ENCODE results near the gene SRSF9. TPM values are rescaled to one million over a fixed set of nuclear protein-coding genes. Genes with fewer than 3 reads are reported as not detected.

The SRSF9 gene
- total and polyA plus RNA-seq, 2 of the 4 experiments (the other 2 are of a cell fraction), result 102 to 143 TPM

DNA sequence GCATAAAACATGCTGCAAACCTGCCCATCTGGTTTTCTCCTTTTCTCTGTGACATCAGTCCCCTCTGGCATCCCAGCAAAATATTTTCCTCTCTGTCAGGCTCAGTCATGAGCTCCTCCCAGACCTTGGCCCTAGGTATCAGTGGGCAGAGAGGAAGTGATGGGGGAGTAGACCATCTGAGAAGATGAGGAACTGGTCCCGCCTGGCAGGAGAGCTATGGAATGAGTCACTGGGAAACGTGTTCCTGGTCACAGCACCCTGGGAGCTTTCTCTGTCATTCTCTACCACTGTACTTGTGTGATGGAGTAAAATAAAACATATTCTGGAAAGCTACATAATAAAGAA is 5.0 kb upstream of the SRSF9 start:
- peak overlapping the region; percentile 51; the same call in 1 of the 2 replicates for H3K4me2 ChIP-seq (ENCODE audit: low read depth, low read length)
- H4K5ac ChIP-seq (ENCODE audit: low read depth, low read length), result peak overlapping the region; percentile 77; the same call in 1 of the 2 replicates
- H4K91ac ChIP-seq (ENCODE audit: insufficient read depth, low read depth, low read length), result peak overlapping the region; percentile 60; the same call in 1 of the 2 replicates
- no peaks in the 10 kb centered on the region for H3K36me3 ChIP-seq (ENCODE audit: control insufficient read depth, insufficient read depth, low read length)
- ATAC-seq (ENCODE audit: low read depth) (peak; percentile 32), DNase-seq (peak; percentile 80)
- H2BK5ac ChIP-seq (ENCODE audit: low read depth, low read length, poor library complexity, severe bottlenecking), result peak overlapping the region; percentile 90
- H2AK5ac ChIP-seq (ENCODE audit: low read depth, low read length), result 0 out of 2 replicates have a peak overlapping the region, but pooled peaks have one; percentile 6
- H2BK20ac ChIP-seq (ENCODE audit: low read depth, low read length), result peak overlapping the region; percentile 2; the same call in 1 of the 2 replicates
- peak overlapping the region; percentile 16; the same call in 1 of the 3 replicates for H2BK15ac ChIP-seq (ENCODE audit: low read depth, low read length)
- no TSS peak for BruUV-seq (replicated peaks)
- H4K20me1 ChIP-seq (ENCODE audit: insufficient read depth, low read length), result no peaks in the 10 kb centered on the region
- peak overlapping the region; percentile 29; the same call in 1 of the 2 replicates for H3K4ac ChIP-seq (ENCODE audit: low read depth, low read length)
- H3K4me1 ChIP-seq (ENCODE audit: control insufficient read depth, insufficient read depth, low read length), result peaks cover 4% of the 10 kb centered on the region
- WGBS, 2 experiments (ENCODE audit: extremely low coverage in 2 of 2, insufficient read length in 1 of 2), result no CpG with 5 or more reads among the region's 2 CpGs
- ChIA-PET POLR2A (ENCODE audit: unreplicated experiment) (no interaction called here), CTCF (no interaction called here)
- no peak overlapping the region for H3K23ac ChIP-seq (ENCODE audit: low read depth, low read length)
- in situ Hi-C loops (cut with MboI; ENCODE audit: low sequenced_read_pairs) (no loop called here), dilution Hi-C loops (cut with HindIII; ENCODE audit: low sequenced_read_pairs, unreplicated experiment) (no loop called here), intact Hi-C loops (cut with micrococcal nuclease) (loop anchor here (2.0 kb wide), 1 partner anchor 20 kb away; no protein-coding TSS in a partner anchor)
- no peak overlapping the region for H3K56ac ChIP-seq (ENCODE audit: extremely low read depth, insufficient read depth, low read length)
- TF ChIP-seq NFE2L2 (IDR thresholded peaks at IDR 0.05; ENCODE audit: low read depth, low read length), result no peak
- peak; percentile 19 for TF ChIP-seq RCOR1 (IDR thresholded peaks at IDR 0.05; ENCODE audit: insufficient replicate concordance, low read length)
- TF ChIP-seq MAZ (IDR thresholded peaks at IDR 0.05; ENCODE audit: borderline replicate concordance, low read depth, low read length), result no peak
- no peak for TF ChIP-seq MXI1 (IDR thresholded peaks at IDR 0.05; ENCODE audit: borderline replicate concordance, low read depth, low read length)
- TF ChIP-seq MAFK (IDR thresholded peaks at IDR 0.05; ENCODE audit: low read depth, low read length), result no peak
- no peak for TF ChIP-seq CHD1 (IDR thresholded peaks at IDR 0.05; ENCODE audit: low read depth, low read length)
- TF ChIP-seq, protein P1, sequence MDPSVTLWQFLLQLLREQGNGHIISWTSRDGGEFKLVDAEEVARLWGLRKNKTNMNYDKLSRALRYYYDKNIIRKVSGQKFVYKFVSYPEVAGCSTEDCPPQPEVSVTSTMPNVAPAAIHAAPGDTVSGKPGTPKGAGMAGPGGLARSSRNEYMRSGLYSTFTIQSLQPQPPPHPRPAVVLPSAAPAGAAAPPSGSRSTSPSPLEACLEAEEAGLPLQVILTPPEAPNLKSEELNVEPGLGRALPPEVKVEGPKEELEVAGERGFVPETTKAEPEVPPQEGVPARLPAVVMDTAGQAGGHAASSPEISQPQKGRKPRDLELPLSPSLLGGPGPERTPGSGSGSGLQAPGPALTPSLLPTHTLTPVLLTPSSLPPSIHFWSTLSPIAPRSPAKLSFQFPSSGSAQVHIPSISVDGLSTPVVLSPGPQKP (IDR thresholded peaks at IDR 0.05; ENCODE audit: borderline replicate concordance, low read depth, low read length), result no peak
- TF ChIP-seq, protein P2, sequence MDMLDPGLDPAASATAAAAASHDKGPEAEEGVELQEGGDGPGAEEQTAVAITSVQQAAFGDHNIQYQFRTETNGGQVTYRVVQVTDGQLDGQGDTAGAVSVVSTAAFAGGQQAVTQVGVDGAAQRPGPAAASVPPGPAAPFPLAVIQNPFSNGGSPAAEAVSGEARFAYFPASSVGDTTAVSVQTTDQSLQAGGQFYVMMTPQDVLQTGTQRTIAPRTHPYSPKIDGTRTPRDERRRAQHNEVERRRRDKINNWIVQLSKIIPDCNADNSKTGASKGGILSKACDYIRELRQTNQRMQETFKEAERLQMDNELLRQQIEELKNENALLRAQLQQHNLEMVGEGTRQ (IDR thresholded peaks at IDR 0.05; ENCODE audit: low read depth, low read length), result no peak
- no peak for TF ChIP-seq RFX5 (IDR thresholded peaks at IDR 0.05; ENCODE audit: low read depth, low read length)
- peak; percentile 43; the same call in 1 of the 2 replicates for TF ChIP-seq FOS (IDR thresholded peaks at IDR 0.05; ENCODE audit: low read depth, low read length)
- no peak for TF ChIP-seq POLR2A (IDR thresholded peaks at IDR 0.05; ENCODE audit: low read depth, low read length)
- no peak for TF ChIP-seq CEBPB (IDR thresholded peaks at IDR 0.05; ENCODE audit: low read depth, low read length)
- TF ChIP-seq, protein P3, sequence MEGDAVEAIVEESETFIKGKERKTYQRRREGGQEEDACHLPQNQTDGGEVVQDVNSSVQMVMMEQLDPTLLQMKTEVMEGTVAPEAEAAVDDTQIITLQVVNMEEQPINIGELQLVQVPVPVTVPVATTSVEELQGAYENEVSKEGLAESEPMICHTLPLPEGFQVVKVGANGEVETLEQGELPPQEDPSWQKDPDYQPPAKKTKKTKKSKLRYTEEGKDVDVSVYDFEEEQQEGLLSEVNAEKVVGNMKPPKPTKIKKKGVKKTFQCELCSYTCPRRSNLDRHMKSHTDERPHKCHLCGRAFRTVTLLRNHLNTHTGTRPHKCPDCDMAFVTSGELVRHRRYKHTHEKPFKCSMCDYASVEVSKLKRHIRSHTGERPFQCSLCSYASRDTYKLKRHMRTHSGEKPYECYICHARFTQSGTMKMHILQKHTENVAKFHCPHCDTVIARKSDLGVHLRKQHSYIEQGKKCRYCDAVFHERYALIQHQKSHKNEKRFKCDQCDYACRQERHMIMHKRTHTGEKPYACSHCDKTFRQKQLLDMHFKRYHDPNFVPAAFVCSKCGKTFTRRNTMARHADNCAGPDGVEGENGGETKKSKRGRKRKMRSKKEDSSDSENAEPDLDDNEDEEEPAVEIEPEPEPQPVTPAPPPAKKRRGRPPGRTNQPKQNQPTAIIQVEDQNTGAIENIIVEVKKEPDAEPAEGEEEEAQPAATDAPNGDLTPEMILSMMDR (conservative IDR thresholded peaks at IDR 0.05; ENCODE audit: low read depth, low read length), result no peak
- TF ChIP-seq RAD21 (IDR thresholded peaks at IDR 0.05; ENCODE audit: low read length), result no peak
- no peak for TF ChIP-seq SMC3 (IDR thresholded peaks at IDR 0.05; ENCODE audit: low read depth, low read length)
- peak; percentile 47; the same call in 1 of the 2 replicates for TF ChIP-seq BHLHE40 (IDR thresholded peaks at IDR 0.05; ENCODE audit: low read depth, low read length)
- H3K4me3 ChIP-seq (ENCODE audit: insufficient read depth, low read depth, low read length), result no peak overlapping the region
- no peaks in the 10 kb centered on the region for H3K9me3 ChIP-seq (ENCODE audit: control insufficient read depth, insufficient read depth, low read length)
- H3K27me3 ChIP-seq (ENCODE audit: control insufficient read depth, insufficient read depth, low read length), result no peaks in the 10 kb centered on the region
- H3K14ac ChIP-seq (replicated peaks; ENCODE audit: low read depth, low read length), result peak overlapping the region; percentile 83; the same call in 1 of the 2 replicates
- peak overlapping the region; percentile 38; the same call in 1 of the 2 replicates for H3K18ac ChIP-seq (ENCODE audit: low read depth, low read length)
- no peak overlapping the region for H2AK9ac ChIP-seq (replicated peaks; ENCODE audit: low read depth, low read length, poor library complexity)
- H4K8ac ChIP-seq (ENCODE audit: low read depth in 2 of 2, low read length in 2 of 2), result peak overlapping the region; percentile 12 to 69
- no peak overlapping the region for H2AFZ ChIP-seq (replicated peaks; ENCODE audit: low read length, poor library complexity)
- peaks cover 19 to 46% of the 10 kb centered on the region in 2 experiments for H3K79me1 ChIP-seq (ENCODE audit: low read depth in 1 of 2, low read length in 2 of 2)
- peak overlapping the region; percentile 19; the same call in 1 of the 2 replicates for H2BK120ac ChIP-seq (ENCODE audit: low read depth, low read length)
- H3K9ac ChIP-seq (ENCODE audit: low read depth, low read length), result peak overlapping the region; percentile 27; the same call in 1 of the 2 replicates
- no peak overlapping the region for H3K27ac ChIP-seq (ENCODE audit: insufficient read depth, low read length)
- H3K9me1 ChIP-seq (ENCODE audit: insufficient read depth, low read length), result peaks cover 4% of the 10 kb centered on the region; the same call in 1 of the 2 replicates
